ENCODE results near the gene TBX15.

The TBX15 gene

GRCh38 chr1:118914379-118915161 is 73.6 kb downstream of the TBX15 start:
- Histone ChIP-seq H3K36me3 (no peaks in the 10 kb centered on the region), H3K4me2 (no peak overlapping the region), H3K27ac (no peak overlapping the region), H3K4me3 (no peak overlapping the region), H3K27me3 (no peaks in the 10 kb centered on the region), H4K20me1 (no peaks in the 10 kb centered on the region), H3K9ac (no peak overlapping the region), H3K9me3 (replicated peaks in 1 of 11) (no peaks in the 10 kb centered on the region), H3K4me1 (peaks cover 0 to 7% (median 0%) of the 10 kb centered on the region in 10 experiments; a peak in 1 of 20 replicates)
- TF ChIP-seq Cebpa-rat (IDR thresholded peaks at IDR 0.05), result no peak

- H4K20me1 ChIP-seq, result no peaks in the 10 kb centered on the region
- no peak overlapping the region for H3K4me2 ChIP-seq
- no peak for TF ChIP-seq Cebpa-rat (IDR thresholded peaks at IDR 0.05)
- H3K4me3 ChIP-seq, result no peak overlapping the region
- no peaks in the 10 kb centered on the region for H3K27me3 ChIP-seq
- no peaks in the 10 kb centered on the region for H3K36me3 ChIP-seq
- H3K27ac ChIP-seq, result no peak overlapping the region
- H3K9me3 ChIP-seq (replicated peaks in 1 of 11), result no peaks in the 10 kb centered on the region
- peaks cover 0 to 5% (median 0%) of the 10 kb centered on the region in 10 experiments; a peak in 1 of 20 replicates for H3K4me1 ChIP-seq
- no peak overlapping the region for H3K9ac ChIP-seq
These were observed 74.3 kb downstream of the TBX15 start for GRCh38 chr1:118913818-118914217.

GRCh38 chr1:118912574-118912973 is 75.6 kb downstream of the TBX15 start:
- TF ChIP-seq Cebpa-rat (IDR thresholded peaks at IDR 0.05), result no peak
- no peaks in the 10 kb centered on the region for H3K36me3 ChIP-seq
- no peaks in the 10 kb centered on the region for H4K20me1 ChIP-seq
- no peak overlapping the region for H3K27ac ChIP-seq
- no peak overlapping the region for H3K4me2 ChIP-seq
- no peaks in the 10 kb centered on the region for H3K9me3 ChIP-seq (replicated peaks in 1 of 11)
- no peaks in the 10 kb centered on the region for H3K4me1 ChIP-seq
- H3K9ac ChIP-seq, result no peak overlapping the region
- H3K4me3 ChIP-seq, result no peak overlapping the region
- no peaks in the 10 kb centered on the region for H3K27me3 ChIP-seq

GRCh38 chr1:118911571-118911970 is 76.6 kb downstream of the TBX15 start:
- no peaks in the 10 kb centered on the region for H3K36me3 ChIP-seq
- H3K9ac ChIP-seq, result no peak overlapping the region
- H3K4me2 ChIP-seq, result no peak overlapping the region
- no peaks in the 10 kb centered on the region for H3K27me3 ChIP-seq
- no peak for TF ChIP-seq Cebpa-rat (IDR thresholded peaks at IDR 0.05)
- H3K4me1 ChIP-seq, result no peaks in the 10 kb centered on the region
- no peaks in the 10 kb centered on the region for H3K9me3 ChIP-seq (replicated peaks in 1 of 11)
- H3K27ac ChIP-seq, result no peak overlapping the region
- no peak overlapping the region for H3K4me3 ChIP-seq
- no peaks in the 10 kb centered on the region for H4K20me1 ChIP-seq

GRCh38 chr1:118907466-118907865 is 80.7 kb downstream of the TBX15 start:
- no peaks in the 10 kb centered on the region for H3K9me3 ChIP-seq (replicated peaks in 1 of 11)
- no peak overlapping the region for H3K9ac ChIP-seq
- peaks cover 0 to 14% (median 0%) of the 10 kb centered on the region in 10 experiments; a peak in 2 of 20 replicates for H3K4me1 ChIP-seq
- H3K27ac ChIP-seq, result no peak overlapping the region
- TF ChIP-seq Cebpa-rat (IDR thresholded peaks at IDR 0.05), result no peak
- no peaks in the 10 kb centered on the region for H3K36me3 ChIP-seq
- no peaks in the 10 kb centered on the region for H4K20me1 ChIP-seq
- H3K4me3 ChIP-seq, result no peak overlapping the region
- H3K27me3 ChIP-seq, result no peaks in the 10 kb centered on the region
- no peak overlapping the region for H3K4me2 ChIP-seq

GRCh38 chr1:118905671-118906070 is 82.5 kb downstream of the TBX15 start:
- H3K9me3 ChIP-seq (replicated peaks in 1 of 11), result no peaks in the 10 kb centered on the region
- H4K20me1 ChIP-seq, result no peaks in the 10 kb centered on the region
- no peak overlapping the region for H3K4me3 ChIP-seq
- no peak overlapping the region for H3K27ac ChIP-seq
- no peaks in the 10 kb centered on the region for H3K27me3 ChIP-seq
- TF ChIP-seq Cebpa-rat (IDR thresholded peaks at IDR 0.05), result no peak
- no peaks in the 10 kb centered on the region for H3K36me3 ChIP-seq
- H3K9ac ChIP-seq, result no peak overlapping the region
- H3K4me2 ChIP-seq, result no peak overlapping the region
- H3K4me1 ChIP-seq, result peaks cover 0 to 14% (median 0%) of the 10 kb centered on the region in 10 experiments; a peak in 2 of 20 replicates

- H3K4me1 ChIP-seq, result peaks cover 0 to 18% (median 0%) of the 10 kb centered on the region in 10 experiments; a peak in 2 of 20 replicates
- no peak overlapping the region for H3K9ac ChIP-seq
- no peaks in the 10 kb centered on the region for H3K9me3 ChIP-seq (replicated peaks in 1 of 11)
- no peak overlapping the region for H3K4me2 ChIP-seq
- no peak overlapping the region for H3K4me3 ChIP-seq
- no peaks in the 10 kb centered on the region for H3K27me3 ChIP-seq
- H4K20me1 ChIP-seq, result no peaks in the 10 kb centered on the region
- no peak overlapping the region for H3K27ac ChIP-seq
- no peak for TF ChIP-seq Cebpa-rat (IDR thresholded peaks at IDR 0.05)
- no peaks in the 10 kb centered on the region for H3K36me3 ChIP-seq
These were observed 82.9 kb downstream of the TBX15 start for GRCh38 chr1:118905196-118905595.

GRCh38 chr1:118902711-118903191 is 85.4 kb downstream of the TBX15 start:
- Histone ChIP-seq H3K9ac (no peak overlapping the region), H3K4me1 (peaks cover 0 to 20% (median 0%) of the 10 kb centered on the region in 10 experiments; a peak in 2 of 20 replicates), H3K4me3 (no peak overlapping the region), H3K4me2 (no peak overlapping the region), H3K27ac (no peak overlapping the region), H3K9me3 (replicated peaks in 1 of 11) (no peaks in the 10 kb centered on the region), H3K27me3 (no peaks in the 10 kb centered on the region), H4K20me1 (no peaks in the 10 kb centered on the region), H3K36me3 (no peaks in the 10 kb centered on the region)
- TF ChIP-seq Cebpa-rat (IDR thresholded peaks at IDR 0.05), result no peak

- H3K27me3 ChIP-seq, result no peaks in the 10 kb centered on the region
- H3K9ac ChIP-seq, result no peak overlapping the region
- H3K27ac ChIP-seq, result no peak overlapping the region
- TF ChIP-seq Cebpa-rat (IDR thresholded peaks at IDR 0.05), result no peak
- no peaks in the 10 kb centered on the region for H4K20me1 ChIP-seq
- H3K4me2 ChIP-seq, result no peak overlapping the region
- no peak overlapping the region for H3K4me3 ChIP-seq
- H3K4me1 ChIP-seq, result peaks cover 0 to 20% (median 0%) of the 10 kb centered on the region in 10 experiments; a peak in 2 of 20 replicates
- H3K36me3 ChIP-seq, result no peaks in the 10 kb centered on the region
- H3K9me3 ChIP-seq (replicated peaks in 1 of 11), result no peaks in the 10 kb centered on the region
These were observed 85.8 kb downstream of the TBX15 start for GRCh38 chr1:118902299-118902698.

Data from BLaER1 treated with 17β-estradiol and CSF1 and Interleukin-3, amounts not matched to agents 10 nM and 100 nM (cell line).